HG03064 (cell line): Measurements from ENCODE around the gene CRKL.
"Not testable (repeated sequence)": the region's sequence is repeated elsewhere in the genome, so short reads cannot be mapped to it uniquely, and the experiment has no call there.

Experiments
- ATAC-seq: cut with Tn5 transposase; IDR thresholded peaks from one replicate; pipeline ENCODE4 v1.9.1; 2021; ENCODE audit warnings: low read depth; ENCODE audit not compliant: unreplicated experiment

Gene CRKL

GRCh38 chr22:20916916-20917810 is at the start of gene CRKL:
CRKL (plus strand) TSS chr22:20917407; CDS start chr22:20917935, 528 bp downstream.
- ATAC-seq: peak; percentile 85

GRCh38 chr22:20868025-20868962 is 48.9 kb upstream of the CRKL start:
- ATAC-seq: no peak

- no peak for ATAC-seq
Measured at GRCh38 chr22:20869234-20869633, 48.0 kb upstream of the CRKL start.

GRCh38 chr22:20873214-20873613 is 44.0 kb upstream of the CRKL start:
- no peak for ATAC-seq

- no peak for ATAC-seq
Measured at GRCh38 chr22:20875296-20875695, 41.9 kb upstream of the CRKL start.

GRCh38 chr22:20877715-20878114 is 39.5 kb upstream of the CRKL start:
- no peak for ATAC-seq

GRCh38 chr22:20881231-20881630 is 36.0 kb upstream of the CRKL start:
- ATAC-seq: no peak

GRCh38 chr22:20881869-20882815 is 35.1 kb upstream of the CRKL start:
- no peak for ATAC-seq

GRCh38 chr22:20882855-20883254 is 34.4 kb upstream of the CRKL start:
- no peak for ATAC-seq

- no peak for ATAC-seq
Measured at GRCh38 chr22:20884454-20884853, 32.8 kb upstream of the CRKL start.

- no peak for ATAC-seq
Measured at GRCh38 chr22:20885017-20885556, 32.1 kb upstream of the CRKL start.

GRCh38 chr22:20885557-20886323 is 31.5 kb upstream of the CRKL start:
- no peak for ATAC-seq

- no peak for ATAC-seq
Measured at GRCh38 chr22:20887375-20887774, 29.8 kb upstream of the CRKL start.

- ATAC-seq: no peak
Measured at GRCh38 chr22:20889025-20889704, 28.0 kb upstream of the CRKL start.

- no peak for ATAC-seq
Measured at GRCh38 chr22:20889904-20890540, 27.2 kb upstream of the CRKL start.

GRCh38 chr22:20890975-20891374 is 26.2 kb upstream of the CRKL start:
- no peak for ATAC-seq

GRCh38 chr22:20897737-20898136 is 19.5 kb upstream of the CRKL start:
- ATAC-seq: not testable (repeated sequence)

- ATAC-seq: no peak
Measured at GRCh38 chr22:20899827-20900423, 17.3 kb upstream of the CRKL start.
